ENCODE data around the gene HLA-DQA1. TPM values are rescaled to one million over a fixed set of nuclear protein-coding genes. Genes with fewer than 3 reads are reported as not detected.
A peak's percentile ranks its signal among the peaks of the same experiment; 100 is the strongest.
"Not testable (repeated sequence)": the region's sequence is repeated elsewhere in the genome, so short reads cannot be mapped to it uniquely, and the experiment has no call there.

The HLA-DQA1 gene
- polyA plus RNA-seq, 4 donors: 6.5 to 54.9 (median 31.5) TPM

DNA sequence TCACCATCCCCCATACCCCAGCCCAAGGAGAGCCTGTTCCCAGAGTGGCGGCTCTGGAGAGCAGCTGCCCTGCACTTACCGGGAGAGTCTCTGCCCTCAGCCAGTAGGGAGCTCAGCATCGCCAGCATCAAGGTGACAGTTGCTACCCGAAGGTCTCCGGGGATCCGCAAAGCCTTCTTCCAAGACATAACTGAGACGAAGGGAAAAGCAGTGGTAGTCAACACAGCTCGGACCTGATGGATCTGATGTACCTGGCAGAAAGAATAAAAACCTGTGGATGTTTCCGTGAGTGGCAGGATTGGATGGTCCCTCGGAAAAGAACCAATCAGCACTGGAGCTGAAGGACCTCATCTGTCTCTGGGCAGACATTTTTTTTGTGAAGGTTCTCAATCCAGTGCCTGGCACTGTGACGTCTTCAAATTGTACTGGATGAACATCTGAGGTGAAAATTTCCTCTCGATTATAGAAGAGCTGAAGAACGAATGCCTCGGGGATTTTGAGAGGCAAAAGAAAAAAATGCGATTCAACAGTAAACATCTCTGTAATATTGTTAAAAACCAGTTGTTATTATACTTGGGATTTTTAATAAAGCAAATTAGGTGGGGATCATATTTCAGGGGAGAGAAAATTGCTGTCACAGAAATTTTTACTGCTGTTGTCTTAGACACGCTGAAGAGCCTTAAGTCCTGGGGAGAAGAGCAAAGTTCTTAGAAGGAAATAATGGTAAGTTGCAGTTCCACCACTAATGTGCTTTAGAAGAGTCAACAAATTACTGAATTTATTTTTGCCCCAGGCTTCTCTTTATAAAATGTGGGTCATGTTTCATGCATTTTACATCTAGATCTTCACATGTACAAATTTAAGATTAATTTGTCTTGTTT lies 29.5 kb downstream of the HLA-DQA1 start, which contains the start of gene HLA-DQB1:
Gene HLA-DQB1 (minus strand): TSS at position 238 of the 881 bp plus-strand sequence. CDS start 50 bp downstream, at position 188.
- WGBS, 3 donors: 2 to 17% (median 6%) methylated on average over 16 of the region's 16 CpGs
- Histone ChIP-seq H3K9me3 (ENCODE audit: control insufficient read depth in 2 of 2, insufficient read depth in 1 of 2, low read depth in 1 of 2, low read length in 1 of 2) (no peaks in the 10 kb centered on the region), H3K27ac (ENCODE audit: low read depth in 1 of 3, low read length in 2 of 3) (peak within 1 kb of the TSS in 2 of 3 donors; percentile 96 to 99), H3K4me1 (ENCODE audit: control insufficient read depth in 3 of 3, insufficient read depth in 2 of 3, low read depth in 1 of 3, low read length in 2 of 3) (peaks cover 0 to 2% (median 0%) of the 10 kb centered on the region in 3 donors), H3K36me3 (ENCODE audit: control insufficient read depth in 3 of 3, insufficient read depth in 2 of 3, low read depth in 1 of 3, low read length in 3 of 3) (peaks cover 0 to 2% (median 0%) of the 10 kb centered on the region in 3 donors), H3K27me3 (ENCODE audit: control insufficient read depth in 3 of 3, insufficient read depth in 3 of 3, low read length in 3 of 3) (peaks cover 0 to 6% (median 1%) of the 10 kb centered on the region in 3 donors), H3K4me3 (ENCODE audit: low read depth in 1 of 3, low read length in 3 of 3) (peak within 1 kb of the TSS in 2 of 3 donors; percentile 51 to 84)
- DNase-seq: peak; percentile 54 to 95
- FAIRE-seq: no peak

DNA sequence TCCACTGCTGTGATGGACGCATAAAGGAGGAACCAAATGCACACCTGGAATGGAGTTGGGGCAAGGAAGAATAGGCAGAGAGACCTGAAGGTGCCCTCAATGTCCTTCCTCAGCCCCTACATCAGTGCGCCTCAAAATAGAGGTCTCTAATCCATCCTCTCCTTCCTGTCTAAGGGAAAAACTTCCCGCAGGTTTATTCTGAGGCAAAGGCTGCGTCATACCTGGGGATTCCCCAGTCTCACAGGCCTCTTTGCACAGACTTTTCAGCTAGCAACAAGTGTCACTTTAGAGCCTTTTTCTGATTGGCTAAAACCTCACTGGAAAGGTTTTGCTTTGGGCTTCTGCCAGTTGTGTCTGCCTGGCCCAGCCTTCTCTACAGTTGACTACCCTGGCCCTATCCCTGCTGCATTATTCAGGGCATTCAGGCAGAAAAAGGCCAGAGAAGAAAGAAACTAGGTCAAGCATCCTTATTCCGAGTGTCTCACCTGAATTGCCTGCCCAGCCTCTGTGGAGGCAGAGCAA lies 31.1 kb downstream of the HLA-DQA1 start:
- Histone ChIP-seq H3K4me3 (ENCODE audit: low read depth in 1 of 3, low read length in 3 of 3) (no peak overlapping the region), H3K36me3 (ENCODE audit: control insufficient read depth in 3 of 3, insufficient read depth in 2 of 3, low read depth in 1 of 3, low read length in 3 of 3) (no peaks in the 10 kb centered on the region), H3K27me3 (ENCODE audit: control insufficient read depth in 3 of 3, insufficient read depth in 3 of 3, low read length in 3 of 3) (peaks cover 0 to 6% (median 1%) of the 10 kb centered on the region in 3 donors), H3K4me1 (ENCODE audit: control insufficient read depth in 3 of 3, insufficient read depth in 2 of 3, low read depth in 1 of 3, low read length in 2 of 3) (peaks cover 0 to 2% (median 0%) of the 10 kb centered on the region in 3 donors), H3K27ac (ENCODE audit: low read depth in 1 of 3, low read length in 2 of 3) (peak overlapping the region in 2 of 3 donors; percentile 63 to 66), H3K9me3 (ENCODE audit: control insufficient read depth in 2 of 2, insufficient read depth in 1 of 2, low read depth in 1 of 2, low read length in 1 of 2) (no peaks in the 10 kb centered on the region)
- FAIRE-seq: no peak
- WGBS, 3 donors: 5 to 28% (median 6%) methylated on average over 5 of the region's 5 CpGs
- peak; percentile 75 to 96 for DNase-seq

DNA sequence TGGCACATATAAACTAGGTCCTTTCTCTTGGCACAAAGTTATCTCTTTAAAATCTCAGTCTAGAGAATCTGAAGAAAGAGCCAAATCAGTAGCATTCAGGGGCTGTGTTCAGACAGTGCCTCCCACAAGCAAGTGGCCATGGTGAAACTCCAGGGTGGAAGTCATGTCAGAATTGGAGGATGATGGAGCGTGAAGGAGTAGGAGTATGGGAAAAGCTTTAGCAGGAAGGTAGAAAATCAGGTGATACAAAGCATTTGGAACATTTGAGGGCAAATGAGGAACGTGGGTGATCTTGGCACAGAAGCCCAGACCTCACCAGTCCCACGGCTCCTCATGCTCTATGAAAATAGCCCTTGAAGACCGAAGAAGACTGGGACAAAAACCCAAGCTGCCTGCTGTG lies 32.0 kb downstream of the HLA-DQA1 start:
- H3K27ac ChIP-seq (ENCODE audit: low read depth in 1 of 3, low read length in 2 of 3): no peak overlapping the region
- peaks cover 0 to under 1% (median 0%) of the 10 kb centered on the region in 3 donors for H3K4me1 ChIP-seq (ENCODE audit: control insufficient read depth in 3 of 3, insufficient read depth in 2 of 3, low read depth in 1 of 3, low read length in 2 of 3)
- H3K4me3 ChIP-seq (ENCODE audit: low read depth in 1 of 3, low read length in 3 of 3): no peak overlapping the region
- no peaks in the 10 kb centered on the region for H3K36me3 ChIP-seq (ENCODE audit: control insufficient read depth in 3 of 3, insufficient read depth in 2 of 3, low read depth in 1 of 3, low read length in 3 of 3)
- WGBS, 3 donors: 85 to 89% (median 87%) methylated on average over 4 of the region's 4 CpGs
- DNase-seq (no peak), FAIRE-seq (no peak)
- peaks cover 0 to 6% (median 1%) of the 10 kb centered on the region in 3 donors for H3K27me3 ChIP-seq (ENCODE audit: control insufficient read depth in 3 of 3, insufficient read depth in 3 of 3, low read length in 3 of 3)
- H3K9me3 ChIP-seq (ENCODE audit: control insufficient read depth in 2 of 2, insufficient read depth in 1 of 2, low read depth in 1 of 2, low read length in 1 of 2): no peaks in the 10 kb centered on the region

DNA sequence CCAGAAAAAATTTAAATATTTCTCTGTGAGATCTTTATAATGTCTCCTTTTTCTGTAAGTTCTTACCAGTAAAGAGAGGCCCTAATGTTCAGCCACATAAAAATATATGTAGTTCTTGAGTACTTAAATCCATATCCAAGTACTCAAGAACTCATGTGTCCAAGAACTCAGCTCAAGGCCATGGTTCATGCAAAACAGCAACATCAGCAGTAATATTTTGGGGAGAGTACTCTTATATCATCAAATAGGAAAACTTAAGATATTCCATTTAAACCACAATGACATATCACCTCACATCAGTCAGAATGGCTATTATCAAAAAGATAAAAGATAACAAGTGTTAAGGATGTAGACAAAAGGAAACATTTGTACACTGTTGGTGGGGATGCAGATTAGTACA lies 32.7 kb downstream of the HLA-DQA1 start:
- Histone ChIP-seq H3K27me3 (ENCODE audit: control insufficient read depth in 3 of 3, insufficient read depth in 3 of 3, low read length in 3 of 3) (peaks cover 0 to 3% (median 0%) of the 10 kb centered on the region in 3 donors), H3K9me3 (ENCODE audit: control insufficient read depth in 2 of 2, insufficient read depth in 1 of 2, low read depth in 1 of 2, low read length in 1 of 2) (no peaks in the 10 kb centered on the region), H3K4me1 (ENCODE audit: control insufficient read depth in 3 of 3, insufficient read depth in 2 of 3, low read depth in 1 of 3, low read length in 2 of 3) (no peaks in the 10 kb centered on the region), H3K4me3 (ENCODE audit: low read depth in 1 of 3, low read length in 3 of 3) (no peak overlapping the region), H3K36me3 (ENCODE audit: control insufficient read depth in 3 of 3, insufficient read depth in 2 of 3, low read depth in 1 of 3, low read length in 3 of 3) (no peaks in the 10 kb centered on the region), H3K27ac (ENCODE audit: low read depth in 1 of 3, low read length in 2 of 3) (no peak overlapping the region)
- DNase-seq: no peak
- FAIRE-seq: no peak

DNA sequence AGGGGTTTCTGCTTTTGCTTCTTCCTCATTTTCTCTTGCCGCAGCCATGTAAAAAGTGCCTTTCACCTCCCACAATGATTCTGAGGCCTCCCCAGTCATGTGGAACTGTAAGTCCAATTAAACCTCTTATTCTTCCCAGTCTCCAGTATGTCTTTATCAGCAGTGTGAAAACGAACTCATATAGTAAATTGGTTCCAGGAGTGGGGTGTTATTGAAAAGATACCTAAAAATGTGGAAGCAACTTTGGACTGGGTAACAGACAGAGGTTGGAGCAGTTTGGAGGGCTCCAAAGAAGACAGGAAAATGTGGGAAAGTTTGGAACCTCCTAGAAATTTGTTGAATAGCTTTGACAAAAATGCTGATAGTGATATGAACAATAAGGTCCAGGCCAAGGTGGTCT lies 34.7 kb downstream of the HLA-DQA1 start:
- not testable (repeated sequence) for H3K36me3 ChIP-seq (ENCODE audit: control insufficient read depth in 3 of 3, insufficient read depth in 2 of 3, low read depth in 1 of 3, low read length in 3 of 3); H3K4me1 ChIP-seq (ENCODE audit: control insufficient read depth in 3 of 3, insufficient read depth in 2 of 3, low read depth in 1 of 3, low read length in 2 of 3); H3K27ac ChIP-seq (ENCODE audit: low read depth in 1 of 3, low read length in 2 of 3); H3K9me3 ChIP-seq (ENCODE audit: control insufficient read depth in 2 of 2, insufficient read depth in 1 of 2, low read depth in 1 of 2, low read length in 1 of 2); FAIRE-seq; DNase-seq; H3K4me3 ChIP-seq (ENCODE audit: low read depth in 1 of 3, low read length in 3 of 3); H3K27me3 ChIP-seq (ENCODE audit: control insufficient read depth in 3 of 3, insufficient read depth in 3 of 3, low read length in 3 of 3)
- WGBS, 3 donors: 61 to 74% (median 71%) methylated on average over 2 of the region's 2 CpGs

DNA sequence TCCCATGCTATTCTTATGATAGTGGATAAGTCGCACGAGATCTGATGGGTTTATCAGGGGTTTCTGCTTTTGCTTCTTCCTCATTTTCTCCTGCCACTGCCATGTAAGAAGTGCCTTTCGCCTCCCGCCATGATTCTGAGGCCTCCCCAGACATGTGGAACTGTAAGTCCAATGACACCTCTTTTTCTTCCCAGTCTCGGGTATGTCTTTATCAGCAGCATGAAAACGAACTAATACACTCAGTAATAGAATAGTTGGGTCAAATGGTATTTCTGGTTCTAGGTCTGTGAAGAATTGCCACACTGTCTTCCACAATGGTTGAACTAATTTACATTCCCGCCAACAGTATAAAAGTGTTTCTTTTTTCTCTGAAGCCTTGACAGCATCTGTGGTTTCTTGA lies 36.9 kb downstream of the HLA-DQA1 start:
- H3K4me3 ChIP-seq (ENCODE audit: low read depth in 1 of 3, low read length in 3 of 3); H3K27me3 ChIP-seq (ENCODE audit: control insufficient read depth in 3 of 3, insufficient read depth in 3 of 3, low read length in 3 of 3); H3K9me3 ChIP-seq (ENCODE audit: control insufficient read depth in 2 of 2, insufficient read depth in 1 of 2, low read depth in 1 of 2, low read length in 1 of 2); H3K27ac ChIP-seq (ENCODE audit: low read depth in 1 of 3, low read length in 2 of 3); DNase-seq; H3K36me3 ChIP-seq (ENCODE audit: control insufficient read depth in 3 of 3, insufficient read depth in 2 of 3, low read depth in 1 of 3, low read length in 3 of 3); H3K4me1 ChIP-seq (ENCODE audit: control insufficient read depth in 3 of 3, insufficient read depth in 2 of 3, low read depth in 1 of 3, low read length in 2 of 3); FAIRE-seq: not testable (repeated sequence)
- 90 to 93% (median 90%) methylated on average over 6 to 7 of the region's 7 CpGs for WGBS, 3 donors

DNA sequence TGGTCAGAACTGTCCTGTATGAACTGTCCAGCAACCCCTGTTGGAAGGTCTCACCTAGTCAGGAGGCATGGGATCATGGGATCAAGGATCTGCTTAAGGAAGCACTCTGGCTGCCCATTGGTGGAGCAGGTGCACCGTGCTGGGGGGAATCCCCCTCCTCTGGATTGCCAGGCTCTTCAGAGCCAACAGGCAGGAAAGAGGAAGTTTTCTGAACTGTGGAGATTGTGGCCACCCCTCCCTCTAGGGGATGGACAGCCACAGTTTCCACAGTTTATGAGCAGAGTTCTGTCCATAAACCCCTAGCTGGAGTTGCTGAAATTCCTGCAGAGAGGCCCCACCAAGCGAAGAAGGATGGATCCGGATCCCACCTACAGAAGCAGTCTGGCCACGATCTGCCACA lies 42.3 kb downstream of the HLA-DQA1 start:
- DNase-seq (no peak), FAIRE-seq (no peak)
- WGBS, 3 donors: 74 to 82% (median 78%) methylated on average over 4 of the region's 4 CpGs
- H3K4me3 ChIP-seq (ENCODE audit: low read depth in 1 of 3, low read length in 3 of 3): no peak overlapping the region
- no peaks in the 10 kb centered on the region for H3K4me1 ChIP-seq (ENCODE audit: control insufficient read depth in 3 of 3, insufficient read depth in 2 of 3, low read depth in 1 of 3, low read length in 2 of 3)
- peaks cover 0 to 3% (median 0%) of the 10 kb centered on the region in 3 donors for H3K27me3 ChIP-seq (ENCODE audit: control insufficient read depth in 3 of 3, insufficient read depth in 3 of 3, low read length in 3 of 3)
- H3K9me3 ChIP-seq (ENCODE audit: control insufficient read depth in 2 of 2, insufficient read depth in 1 of 2, low read depth in 1 of 2, low read length in 1 of 2): no peaks in the 10 kb centered on the region
- H3K27ac ChIP-seq (ENCODE audit: low read depth in 1 of 3, low read length in 2 of 3): no peak overlapping the region
- H3K36me3 ChIP-seq (ENCODE audit: control insufficient read depth in 3 of 3, insufficient read depth in 2 of 3, low read depth in 1 of 3, low read length in 3 of 3): no peaks in the 10 kb centered on the region

DNA sequence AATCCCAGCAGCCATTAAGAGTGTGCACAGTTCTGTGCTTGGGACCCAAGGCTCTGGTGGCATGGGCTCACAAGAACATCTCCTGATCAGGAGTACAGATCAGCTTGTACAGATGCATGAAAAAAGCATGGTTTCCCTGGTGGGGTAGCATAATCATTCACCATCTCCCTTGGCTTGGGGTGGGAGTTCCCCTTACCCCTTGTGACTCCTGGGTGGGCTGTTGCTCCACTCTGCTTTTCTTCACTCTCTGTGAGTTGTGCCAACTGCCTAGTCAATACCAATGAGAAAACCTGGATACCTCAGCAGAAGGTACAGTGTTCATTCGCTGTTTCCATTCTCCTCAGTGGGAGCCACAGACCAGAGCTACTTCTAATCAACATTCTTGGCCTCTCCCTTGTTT lies 42.8 kb downstream of the HLA-DQA1 start:
- DNase-seq: no peak
- Histone ChIP-seq H3K4me1 (ENCODE audit: control insufficient read depth in 3 of 3, insufficient read depth in 2 of 3, low read depth in 1 of 3, low read length in 2 of 3) (no peaks in the 10 kb centered on the region), H3K4me3 (ENCODE audit: low read depth in 1 of 3, low read length in 3 of 3) (no peak overlapping the region), H3K36me3 (ENCODE audit: control insufficient read depth in 3 of 3, insufficient read depth in 2 of 3, low read depth in 1 of 3, low read length in 3 of 3) (no peaks in the 10 kb centered on the region), H3K9me3 (ENCODE audit: control insufficient read depth in 2 of 2, insufficient read depth in 1 of 2, low read depth in 1 of 2, low read length in 1 of 2) (no peaks in the 10 kb centered on the region), H3K27ac (ENCODE audit: low read depth in 1 of 3, low read length in 2 of 3) (no peak overlapping the region), H3K27me3 (ENCODE audit: control insufficient read depth in 3 of 3, insufficient read depth in 3 of 3, low read length in 3 of 3) (peaks cover 0 to 3% (median 0%) of the 10 kb centered on the region in 3 donors)
- 96 to 100% (median 96%) methylated on average over 1 of the region's 1 CpG for WGBS, 3 donors
- FAIRE-seq: no peak

Data from small intestine (tissue), 7 donors.